ENCODE data around the gene GMPPA. TPM values are rescaled to one million over a fixed set of nuclear protein-coding genes. Genes with fewer than 3 reads are reported as not detected.
A peak's percentile ranks its signal among the peaks of the same experiment; 100 is the strongest.

The GMPPA gene
- total RNA-seq, 1 donor from 2014 or later: 30.2 TPM

GRCh38 chr2:219514196-219514761 is 15.6 kb downstream of the GMPPA start, which contains the start of gene ASIC4:
Gene ASIC4, plus strand, starts transcription at chr2:219514482. Its CDS starts 243 bp downstream, at chr2:219514725.
- peaks cover 63% of the 10 kb centered on the region for H3K4me1 Mint-ChIP-seq (ENCODE audit: unreplicated experiment)
- H3K4me3 Mint-ChIP-seq (ENCODE audit: unreplicated experiment): no peak within 1 kb of the TSS
- peaks cover 24% of the 10 kb centered on the region for H3K27me3 Mint-ChIP-seq (ENCODE audit: unreplicated experiment)
- no peak within 1 kb of the TSS for H3K27ac Mint-ChIP-seq (ENCODE audit: unreplicated experiment)
- DNase-seq (ENCODE audit: low spot score): no peak
- peaks cover 4% of the 10 kb centered on the region for H3K36me3 Mint-ChIP-seq (ENCODE audit: low read depth, unreplicated experiment)
- H3K9me3 Mint-ChIP-seq (ENCODE audit: unreplicated experiment): no peaks in the 10 kb centered on the region
- TF ChIP-seq CTCF (IDR thresholded peaks at IDR 0.05; ENCODE audit: unreplicated experiment): no peak

DNA sequence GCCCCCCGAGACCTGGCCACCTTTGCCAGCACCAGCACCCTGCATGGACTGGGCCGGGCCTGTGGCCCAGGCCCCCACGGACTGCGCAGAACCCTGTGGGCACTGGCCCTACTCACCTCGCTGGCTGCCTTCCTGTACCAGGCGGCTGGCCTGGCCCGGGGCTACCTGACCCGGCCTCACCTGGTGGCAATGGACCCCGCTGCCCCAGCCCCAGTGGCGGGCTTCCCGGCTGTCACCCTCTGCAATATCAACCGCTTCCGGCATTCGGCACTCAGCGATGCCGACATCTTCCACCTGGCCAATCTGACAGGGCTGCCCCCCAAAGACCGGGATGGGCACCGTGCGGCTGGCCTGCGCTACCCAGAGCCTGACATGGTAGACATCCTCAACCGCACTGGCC is 16.1 kb downstream of the GMPPA start:
- peaks cover 27% of the 10 kb centered on the region for H3K27me3 Mint-ChIP-seq (ENCODE audit: unreplicated experiment)
- no peaks in the 10 kb centered on the region for H3K9me3 Mint-ChIP-seq (ENCODE audit: unreplicated experiment)
- H3K4me3 Mint-ChIP-seq (ENCODE audit: unreplicated experiment): no peak overlapping the region
- peaks cover 61% of the 10 kb centered on the region for H3K4me1 Mint-ChIP-seq (ENCODE audit: unreplicated experiment)
- TF ChIP-seq CTCF (IDR thresholded peaks at IDR 0.05; ENCODE audit: unreplicated experiment): no peak
- H3K27ac Mint-ChIP-seq (ENCODE audit: unreplicated experiment): no peak overlapping the region
- peaks cover 4% of the 10 kb centered on the region for H3K36me3 Mint-ChIP-seq (ENCODE audit: low read depth, unreplicated experiment)
- no peak for DNase-seq (ENCODE audit: low spot score)

GRCh38 chr2:219515874-219516629 is 17.4 kb downstream of the GMPPA start:
- H3K27me3 Mint-ChIP-seq (ENCODE audit: unreplicated experiment): peaks cover 24% of the 10 kb centered on the region
- peak overlapping the region; percentile 29 for H3K4me3 Mint-ChIP-seq (ENCODE audit: unreplicated experiment)
- no peaks in the 10 kb centered on the region for H3K9me3 Mint-ChIP-seq (ENCODE audit: unreplicated experiment)
- no peak for TF ChIP-seq CTCF (IDR thresholded peaks at IDR 0.05; ENCODE audit: unreplicated experiment)
- no peak for DNase-seq (ENCODE audit: low spot score)
- H3K4me1 Mint-ChIP-seq (ENCODE audit: unreplicated experiment): peaks cover 54% of the 10 kb centered on the region
- H3K27ac Mint-ChIP-seq (ENCODE audit: unreplicated experiment): peak overlapping the region; percentile 11
- peaks cover 4% of the 10 kb centered on the region for H3K36me3 Mint-ChIP-seq (ENCODE audit: low read depth, unreplicated experiment)

DNA sequence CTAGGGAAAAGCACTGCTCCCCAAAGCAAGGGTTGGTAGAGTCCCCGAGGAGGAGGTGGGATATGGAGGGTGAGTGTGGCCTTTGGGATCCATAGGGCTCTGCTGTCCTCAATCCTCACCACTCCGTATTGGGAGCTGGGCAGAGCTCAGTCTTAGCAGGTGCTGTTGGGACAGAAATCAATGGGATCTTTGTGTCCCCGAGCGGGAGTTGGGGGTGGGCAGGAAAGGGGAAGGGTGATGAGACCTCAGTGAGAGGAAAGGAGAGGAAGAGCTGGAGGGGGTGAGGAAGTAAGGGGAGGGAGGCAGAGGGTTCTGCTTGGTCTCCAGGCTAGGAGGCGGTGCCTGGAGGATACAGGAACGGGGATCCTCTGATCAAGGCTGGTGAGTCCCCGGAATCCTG is 18.2 kb downstream of the GMPPA start:
- peaks cover 25% of the 10 kb centered on the region for H3K27me3 Mint-ChIP-seq (ENCODE audit: unreplicated experiment)
- DNase-seq (ENCODE audit: low spot score): no peak
- no peak overlapping the region for H3K4me3 Mint-ChIP-seq (ENCODE audit: unreplicated experiment)
- H3K36me3 Mint-ChIP-seq (ENCODE audit: low read depth, unreplicated experiment): peaks cover 4% of the 10 kb centered on the region
- H3K27ac Mint-ChIP-seq (ENCODE audit: unreplicated experiment): no peak overlapping the region
- peaks cover 55% of the 10 kb centered on the region for H3K4me1 Mint-ChIP-seq (ENCODE audit: unreplicated experiment)
- H3K9me3 Mint-ChIP-seq (ENCODE audit: unreplicated experiment): no peaks in the 10 kb centered on the region
- TF ChIP-seq CTCF (IDR thresholded peaks at IDR 0.05; ENCODE audit: unreplicated experiment): no peak
